VCaP (cell line): ENCODE results near the gene OLIG3.

Experiments
- H3K27ac ChIP-seq: fragments of 450-650 bp; 2 replicates; pipeline ENCODE4 v1.5.1; 2017
- TF ChIP-seq, protein P1 (sequence below): fragments of 450-650 bp; conservative IDR thresholded peaks from 2 replicates; pipeline ENCODE4 v1.5.1; 2017; ENCODE audit warnings: mild to moderate bottlenecking, moderate library complexity

OLIG3 gene

GRCh38 chr6:137494281-137494987, at the start of gene OLIG3:
Gene OLIG3 (minus strand): TSS chr6:137494394. CDS start chr6:137494170, 224 bp downstream.
- no peak within 1 kb of the TSS for H3K27ac ChIP-seq
- TF ChIP-seq, protein P1, sequence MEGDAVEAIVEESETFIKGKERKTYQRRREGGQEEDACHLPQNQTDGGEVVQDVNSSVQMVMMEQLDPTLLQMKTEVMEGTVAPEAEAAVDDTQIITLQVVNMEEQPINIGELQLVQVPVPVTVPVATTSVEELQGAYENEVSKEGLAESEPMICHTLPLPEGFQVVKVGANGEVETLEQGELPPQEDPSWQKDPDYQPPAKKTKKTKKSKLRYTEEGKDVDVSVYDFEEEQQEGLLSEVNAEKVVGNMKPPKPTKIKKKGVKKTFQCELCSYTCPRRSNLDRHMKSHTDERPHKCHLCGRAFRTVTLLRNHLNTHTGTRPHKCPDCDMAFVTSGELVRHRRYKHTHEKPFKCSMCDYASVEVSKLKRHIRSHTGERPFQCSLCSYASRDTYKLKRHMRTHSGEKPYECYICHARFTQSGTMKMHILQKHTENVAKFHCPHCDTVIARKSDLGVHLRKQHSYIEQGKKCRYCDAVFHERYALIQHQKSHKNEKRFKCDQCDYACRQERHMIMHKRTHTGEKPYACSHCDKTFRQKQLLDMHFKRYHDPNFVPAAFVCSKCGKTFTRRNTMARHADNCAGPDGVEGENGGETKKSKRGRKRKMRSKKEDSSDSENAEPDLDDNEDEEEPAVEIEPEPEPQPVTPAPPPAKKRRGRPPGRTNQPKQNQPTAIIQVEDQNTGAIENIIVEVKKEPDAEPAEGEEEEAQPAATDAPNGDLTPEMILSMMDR, result no peak

- H3K27ac ChIP-seq, result peak overlapping the region; percentile 51
Measured at GRCh38 chr6:137543114-137543513, 48.9 kb upstream of the OLIG3 start.

DNA sequence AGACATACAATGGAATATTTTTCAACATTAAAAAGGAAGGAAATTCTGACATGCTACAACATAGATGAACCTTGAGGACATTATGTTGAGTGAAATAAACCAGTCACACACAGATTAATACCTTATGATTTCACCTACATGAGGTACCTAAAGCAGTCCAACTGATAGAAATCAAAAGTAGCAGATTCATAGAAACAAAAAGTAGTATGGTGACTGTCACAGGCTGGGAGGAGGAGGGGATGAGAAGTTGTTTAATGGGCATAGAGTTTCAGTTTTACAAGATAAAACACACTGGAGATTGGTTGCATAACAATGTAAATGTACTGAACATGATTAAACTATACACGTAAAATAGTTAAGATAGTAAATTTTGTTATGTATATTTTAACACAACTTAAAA, 48.5 kb upstream of the OLIG3 start:
- H3K27ac ChIP-seq, result peak overlapping the region; percentile 51
- TF ChIP-seq, protein P1, result no peak

More at GRCh38 chr6:137543114-137543513, 48.9 kb upstream of the OLIG3 start:
- TF ChIP-seq, protein P1, result peak; percentile 47

DNA sequence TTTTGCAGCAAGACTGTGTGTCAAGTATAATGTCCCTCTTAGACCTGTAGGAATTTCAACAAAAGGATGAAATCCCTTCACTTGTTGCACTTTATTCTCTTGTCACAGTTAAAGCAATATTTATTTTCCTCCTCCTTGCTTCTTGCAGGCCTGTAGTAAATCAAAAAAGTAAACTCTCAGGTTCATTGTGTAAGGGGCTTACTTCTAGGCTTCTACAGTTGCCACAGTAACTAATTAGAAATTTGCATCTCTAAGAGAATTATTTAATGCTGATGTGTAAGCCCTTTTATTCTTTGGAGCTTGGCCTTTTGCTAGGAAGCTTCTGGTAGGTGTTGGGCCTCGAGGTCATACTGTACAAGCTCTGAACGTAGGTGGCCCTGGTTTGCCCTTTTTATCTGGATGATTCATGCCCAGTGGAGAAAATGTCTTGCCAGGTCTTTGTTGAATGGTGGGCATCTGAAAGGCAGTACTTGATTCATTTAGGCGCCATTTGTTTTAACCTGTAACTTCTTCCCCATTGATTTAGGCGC, 47.4 kb upstream of the OLIG3 start:
- TF ChIP-seq, protein P1, result no peak
- no peak overlapping the region for H3K27ac ChIP-seq

GRCh38 chr6:137536104-137536773, 42.0 kb upstream of the OLIG3 start:
- TF ChIP-seq, protein P1, result no peak
- H3K27ac ChIP-seq, result no peak overlapping the region

- H3K27ac ChIP-seq, result no peak overlapping the region
- TF ChIP-seq, protein P1, result no peak
Measured at GRCh38 chr6:137531376-137532092, 37.3 kb upstream of the OLIG3 start.

DNA sequence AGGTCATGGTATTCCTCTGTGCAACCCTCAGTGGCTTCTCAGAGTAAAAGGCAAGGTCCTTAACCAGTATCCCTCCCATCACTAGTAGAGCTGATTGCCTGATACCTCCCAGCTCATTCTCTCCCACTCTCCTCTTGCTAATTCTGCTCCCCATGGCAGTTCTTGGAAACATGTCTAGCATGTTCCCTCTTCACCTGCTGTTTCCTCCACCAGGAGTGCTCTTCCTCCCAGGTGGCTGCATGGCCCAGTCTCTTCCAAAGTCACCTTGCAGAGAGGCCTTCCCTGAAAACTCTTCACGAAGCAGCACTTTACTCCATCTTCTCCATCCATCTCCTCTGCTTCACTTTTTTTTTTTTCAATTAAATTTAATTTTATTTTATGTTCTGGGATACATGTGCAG, 36.2 kb upstream of the OLIG3 start:
- H3K27ac ChIP-seq, result no peak overlapping the region
- TF ChIP-seq, protein P1, result no peak
